AG09309 (cell line): Measurements from ENCODE around the gene EXOC6B.
"Not testable (repeated sequence)": the region's sequence is repeated elsewhere in the genome, so short reads cannot be mapped to it uniquely, and the experiment has no call there.

Experiments
- DNase-seq: peaks from one replicate; pipeline ENCODE4 v3.0.0-alpha.2; 2010; ENCODE audit warnings: low read depth
- H3K4me3 ChIP-seq: 2 replicates; pipeline ENCODE4 v1.5.1; 2011; ENCODE audit warnings: mild to moderate bottlenecking, low read depth, low read length, moderate library complexity; ENCODE audit not compliant: control insufficient read depth
- CTCF ChIP-seq: IDR thresholded peaks from 2 replicates; pipeline ENCODE4 v1.5.1; 2011; ENCODE audit warnings: mild to moderate bottlenecking, low read depth, low read length, inconsistent platforms; ENCODE audit not compliant: insufficient read depth, control insufficient read depth; ENCODE audit errors: missing control alignments

EXOC6B gene

DNA sequence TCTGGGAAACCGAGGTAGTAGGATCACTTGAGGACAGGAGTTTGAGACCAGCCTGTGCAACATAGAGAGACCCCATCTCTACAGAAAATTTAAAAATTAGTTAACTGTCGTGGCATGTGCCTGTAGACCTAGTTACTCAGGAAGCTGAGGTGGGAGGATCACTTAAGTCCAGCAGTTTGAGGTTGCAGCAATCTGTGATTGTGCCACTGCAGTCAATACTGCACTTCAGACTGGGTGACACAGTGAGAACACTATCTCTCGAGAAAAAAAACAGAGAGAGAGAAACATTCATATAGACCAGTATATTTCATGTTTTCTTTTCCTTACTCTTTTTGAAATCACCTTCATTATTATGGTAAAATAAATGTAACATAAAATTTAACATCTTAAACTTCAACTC lies 387.5 kb downstream of the EXOC6B start:
- no peak for DNase-seq

DNA sequence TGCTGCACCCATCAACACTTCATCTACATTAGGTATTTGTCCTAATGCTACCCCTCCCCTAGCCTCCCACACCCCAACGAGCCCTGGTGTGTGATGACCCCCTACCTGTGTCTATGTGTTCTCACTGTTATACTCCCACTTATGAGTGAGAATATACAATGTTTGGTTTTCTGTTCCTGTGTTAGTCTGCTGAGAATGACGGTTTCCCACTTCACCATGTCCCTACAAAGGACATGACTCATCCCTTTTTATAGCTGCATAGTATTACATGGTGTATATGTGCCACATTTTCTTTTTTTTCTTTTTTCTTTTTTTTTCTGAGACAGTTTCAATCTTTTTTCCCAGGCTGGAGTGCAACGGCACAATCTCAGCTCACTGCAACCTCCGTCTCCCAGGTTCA lies 394.1 kb downstream of the EXOC6B start:
- H3K4me3 ChIP-seq = no peak overlapping the region
- no peak for DNase-seq
- no peak for TF ChIP-seq CTCF

More for the DNA sequence above, 387.5 kb downstream of the EXOC6B start:
- no peak overlapping the region for H3K4me3 ChIP-seq
- TF ChIP-seq CTCF = no peak

GRCh38 chr2:72427022-72427861 lies 398.6 kb downstream of the EXOC6B start:
- TF ChIP-seq CTCF = no peak
- H3K4me3 ChIP-seq = no peak overlapping the region
- DNase-seq = no peak

- no peak for TF ChIP-seq CTCF
- no peak overlapping the region for H3K4me3 ChIP-seq
- no peak for DNase-seq
Measured at GRCh38 chr2:72425996-72426395, 399.8 kb downstream of the EXOC6B start.

DNA sequence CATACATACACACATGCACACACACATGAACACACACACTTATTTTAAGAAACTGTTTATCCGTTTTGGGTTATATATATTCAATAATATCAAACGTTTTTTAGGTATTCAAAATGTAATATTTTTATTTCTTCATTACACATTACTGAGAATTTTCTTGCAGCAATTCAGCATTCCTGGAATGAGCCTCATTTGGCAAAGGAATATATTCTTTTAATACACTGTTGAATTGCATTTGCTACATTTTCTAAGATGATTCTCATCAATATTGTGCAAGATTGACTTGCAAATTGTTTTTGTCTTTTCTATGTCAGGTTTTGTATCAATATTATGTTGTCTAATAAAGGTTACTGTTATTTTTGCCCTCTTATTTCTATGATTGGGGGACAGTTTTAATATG lies 402.1 kb downstream of the EXOC6B start:
- no peak overlapping the region for H3K4me3 ChIP-seq
- no peak for TF ChIP-seq CTCF
- no peak for DNase-seq

DNA sequence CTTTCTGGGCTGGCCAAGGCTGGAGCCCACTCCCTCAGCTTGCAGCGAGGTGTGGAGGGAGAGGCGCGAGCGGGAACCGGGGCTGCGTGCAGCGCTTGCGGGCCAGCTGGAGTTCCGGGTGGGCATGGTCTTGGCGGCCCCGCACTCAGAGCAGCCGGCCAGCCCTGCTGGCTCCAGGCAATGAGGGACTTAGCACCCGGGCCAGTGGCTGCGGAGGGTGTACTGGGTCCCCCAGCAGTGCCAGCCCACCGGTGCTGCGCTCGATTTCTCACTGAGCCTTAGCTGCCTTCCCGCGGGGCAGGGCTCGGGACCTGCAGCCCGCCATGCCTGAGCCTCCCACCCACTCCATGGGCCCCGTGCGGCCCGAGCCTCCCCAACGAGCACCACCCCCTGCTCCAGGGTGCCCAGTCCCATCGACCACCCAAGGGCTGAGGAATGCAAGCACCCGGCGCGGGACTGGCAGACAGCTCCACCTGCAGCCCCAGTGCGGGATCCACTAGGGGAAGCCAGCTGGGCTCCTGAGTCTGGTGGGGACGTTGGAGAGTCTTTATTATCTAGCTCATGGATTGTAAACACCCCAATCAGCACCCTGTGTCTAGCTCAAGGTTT lies 404.0 kb downstream of the EXOC6B start:
- not testable (repeated sequence) for H3K4me3 ChIP-seq, DNase-seq

DNA sequence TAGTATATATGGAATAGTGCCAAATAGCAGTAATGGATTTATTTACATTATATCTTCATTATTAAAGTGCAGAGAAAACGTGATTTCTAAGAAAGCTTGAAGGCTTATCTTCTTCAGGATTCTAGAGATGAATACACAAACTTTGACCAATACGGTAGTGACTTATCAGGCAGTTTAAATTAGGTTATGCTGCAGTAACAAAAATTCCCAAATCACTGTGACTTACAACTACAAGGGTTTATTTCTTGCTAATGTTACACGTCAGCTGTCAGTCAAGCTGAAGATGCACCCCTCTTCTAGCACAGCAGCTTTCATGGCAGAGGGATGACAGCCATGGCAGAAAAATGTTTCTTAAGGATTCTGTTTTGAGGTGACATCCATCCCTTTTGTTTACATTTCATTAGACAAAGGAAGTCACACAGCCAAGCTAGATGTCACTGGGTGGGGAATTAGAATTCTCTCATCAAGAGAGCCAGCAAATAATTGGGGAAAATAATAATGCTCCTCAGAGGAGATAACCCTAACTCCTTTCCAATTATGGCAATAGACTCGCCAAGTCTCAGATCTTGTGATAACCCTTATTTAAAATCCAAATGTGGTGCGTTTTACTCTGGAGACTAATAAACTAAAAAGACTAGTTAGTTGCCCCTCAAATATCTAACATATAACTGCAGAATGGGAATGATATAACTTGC lies 409.9 kb downstream of the EXOC6B start:
- TF ChIP-seq CTCF = no peak
- no peak overlapping the region for H3K4me3 ChIP-seq
- DNase-seq = no peak
